Breast epithelium (tissue), 4 donors: Measurements from ENCODE around the gene PRMT1. TPM values are rescaled to one million over a fixed set of nuclear protein-coding genes. Genes with fewer than 3 reads are reported as not detected.

Experiments used
- DNase-seq, 2 donors: peaks; one replicate each; pipeline ENCODE4 v3.0.0-alpha.2; 2019; ENCODE audit warnings: low spot score in 2 of 2
- H3K27ac ChIP-seq, 2 donors: fragments of 200-600 bp; sonication (generic) in 1 of 2; one replicate each; pipeline ENCODE4 v1.5.1; 2016 to 2019; ENCODE audit warnings: mild to moderate bottlenecking in 1 of 2
- H3K27me3 ChIP-seq, 2 donors: fragments of 200-600 bp; sonication (generic) in 1 of 2; one replicate each; pipeline versions ENCODE4 v1.5.1 to v1.6.0; 2017 to 2019; ENCODE audit warnings: control low read depth in 1 of 2, mild to moderate bottlenecking in 1 of 2
- H3K36me3 ChIP-seq: fragments of 200-600 bp; one replicate; pipeline ENCODE4 v1.5.1; 2019
- H3K4me1 ChIP-seq, 2 donors: fragments of 200-600 bp; sonication (generic); one replicate each; pipeline ENCODE4 v1.5.1; 2016 to 2019; ENCODE audit warnings: control low read depth in 1 of 2
- H3K4me3 ChIP-seq, 3 donors: fragments of 200-600 bp; sonication (generic); 1 replicate in 2 of 3; 2 replicates in 1 of 3; pipeline ENCODE4 v1.5.1; 2016 to 2019; ENCODE audit warnings: mild to moderate bottlenecking in 3 of 3, moderate library complexity in 2 of 3
- H3K9me3 ChIP-seq, 2 donors: fragments of 200-600 bp; sonication (generic) in 1 of 2; one replicate each; pipeline ENCODE4 v1.5.1; 2016 to 2019; ENCODE audit warnings: control low read depth in 1 of 2
- POLR2A ChIP-seq: fragments of 450-650 bp; IDR thresholded peaks from one replicate; pipeline ENCODE4 v1.6.1; 2016; ENCODE audit warnings: antibody characterized with exemption, mild to moderate bottlenecking, moderate library complexity
- POLR2AphosphoS5 ChIP-seq, 3 donors: sonication (generic); formaldehyde crosslinking; IDR thresholded peaks; one replicate each; pipeline ENCODE4 v1.6.1; 2017; ENCODE audit warnings: antibody characterized with exemption in 3 of 3
- intact Hi-C: fragments of 100-400 bp; cut with DNase I; formaldehyde crosslinking; loops from one replicate; pipeline ENCODE4 v1.15.1; 2023; ENCODE audit warnings: low total_unique reads
- total RNA-seq, 3 donors: library from RNA; depleted of rRNA; stranded (reverse); fragments of >200 nt; gene quantifications; one replicate each; pipeline ENCODE4 v1.1.0, GENCODE V29; 2016
- TF ChIP-seq, protein P1 (sequence below), 3 donors: fragments of 450-650 bp; IDR thresholded peaks; one replicate each; pipeline ENCODE4 v1.5.1; 2016 to 2017; ENCODE audit warnings: antibody characterized with exemption in 3 of 3, mild to moderate bottlenecking in 3 of 3, moderate library complexity in 3 of 3

Gene PRMT1
- total RNA-seq, 3 donors from 2014 or later: 137 to 227 (median 154) TPM

DNA sequence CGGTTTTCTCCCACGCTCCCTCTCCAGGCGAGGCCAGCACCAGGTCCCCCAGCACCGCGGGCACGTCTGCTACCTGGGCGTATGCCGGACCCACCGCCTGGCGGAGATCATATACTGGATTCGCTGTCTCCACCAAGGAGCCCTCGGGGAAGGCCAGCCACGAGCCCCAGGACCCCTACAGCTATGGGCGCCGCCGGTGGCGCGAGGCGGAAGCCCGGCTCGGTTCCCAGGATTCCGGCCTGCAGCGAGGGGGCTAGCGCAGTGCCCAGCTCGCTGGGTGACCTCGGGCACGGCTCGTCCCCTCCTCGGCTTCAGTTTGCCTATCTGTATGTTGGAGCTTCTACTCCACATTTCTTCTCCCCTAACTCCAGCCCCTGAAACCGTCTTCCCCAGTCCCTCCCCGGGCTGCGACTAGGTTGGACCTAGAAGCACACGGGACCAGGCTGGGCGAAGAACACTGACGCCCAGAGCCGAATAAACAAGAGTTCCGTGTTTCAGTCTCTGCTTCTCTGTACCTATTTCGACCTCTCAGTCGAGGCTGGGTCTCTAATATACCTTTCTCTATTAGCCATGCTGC, 13.1 kb downstream of the PRMT1 start:
- no peak for DNase-seq
- H3K4me3 ChIP-seq: peak overlapping the region; percentile 46 to 75 (median 58)
- H3K27ac ChIP-seq: peak overlapping the region; percentile 70 to 76
- intact Hi-C loops: no loop called here
- H3K9me3 ChIP-seq: no peaks in the 10 kb centered on the region
- no peaks in the 10 kb centered on the region for H3K36me3 ChIP-seq
- no peaks in the 10 kb centered on the region for H3K27me3 ChIP-seq
- no peak for TF ChIP-seq POLR2AphosphoS5 (IDR thresholded peaks at IDR 0.05)
- TF ChIP-seq, protein P1, sequence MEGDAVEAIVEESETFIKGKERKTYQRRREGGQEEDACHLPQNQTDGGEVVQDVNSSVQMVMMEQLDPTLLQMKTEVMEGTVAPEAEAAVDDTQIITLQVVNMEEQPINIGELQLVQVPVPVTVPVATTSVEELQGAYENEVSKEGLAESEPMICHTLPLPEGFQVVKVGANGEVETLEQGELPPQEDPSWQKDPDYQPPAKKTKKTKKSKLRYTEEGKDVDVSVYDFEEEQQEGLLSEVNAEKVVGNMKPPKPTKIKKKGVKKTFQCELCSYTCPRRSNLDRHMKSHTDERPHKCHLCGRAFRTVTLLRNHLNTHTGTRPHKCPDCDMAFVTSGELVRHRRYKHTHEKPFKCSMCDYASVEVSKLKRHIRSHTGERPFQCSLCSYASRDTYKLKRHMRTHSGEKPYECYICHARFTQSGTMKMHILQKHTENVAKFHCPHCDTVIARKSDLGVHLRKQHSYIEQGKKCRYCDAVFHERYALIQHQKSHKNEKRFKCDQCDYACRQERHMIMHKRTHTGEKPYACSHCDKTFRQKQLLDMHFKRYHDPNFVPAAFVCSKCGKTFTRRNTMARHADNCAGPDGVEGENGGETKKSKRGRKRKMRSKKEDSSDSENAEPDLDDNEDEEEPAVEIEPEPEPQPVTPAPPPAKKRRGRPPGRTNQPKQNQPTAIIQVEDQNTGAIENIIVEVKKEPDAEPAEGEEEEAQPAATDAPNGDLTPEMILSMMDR (IDR thresholded peaks at IDR 0.05): no peak
- TF ChIP-seq POLR2A: no peak
- peaks cover 0 to 6% of the 10 kb centered on the region in 2 donors for H3K4me1 ChIP-seq

DNA sequence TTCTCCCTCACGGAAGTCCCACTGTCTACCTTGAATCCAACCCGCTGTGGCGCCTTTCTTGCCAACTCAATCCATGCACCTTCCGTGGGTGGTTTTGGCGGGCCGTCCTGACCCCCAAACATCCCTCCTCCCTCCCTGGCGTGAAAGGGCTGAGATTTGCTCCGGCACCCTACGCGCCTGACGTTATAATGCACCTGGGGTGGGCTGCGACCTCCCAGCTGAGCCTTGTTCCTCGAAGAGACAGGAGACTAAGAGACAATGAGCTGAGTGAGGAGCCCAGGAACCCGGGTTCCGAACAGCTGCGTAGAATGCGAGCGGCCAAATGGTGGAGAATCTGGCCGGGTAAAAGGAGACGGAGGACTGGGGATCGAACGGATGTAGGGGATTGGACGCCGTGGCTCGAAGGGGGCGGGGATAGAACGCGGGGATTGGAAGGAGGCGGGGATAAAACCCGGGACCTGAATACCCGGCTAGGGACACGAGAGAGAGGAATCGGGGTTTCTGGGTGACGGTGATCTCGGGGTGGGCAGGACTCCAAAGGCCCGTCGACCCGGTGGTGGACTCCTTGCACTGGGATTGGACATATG, 13.7 kb downstream of the PRMT1 start, which contains the start of gene CPT1C:
CPT1C (plus strand) TSS at position 461 of the 587 bp plus-strand sequence. CDS start 1,137 bp downstream, outside the sequence.
- intact Hi-C loops: no loop called here
- no peaks in the 10 kb centered on the region for H3K27me3 ChIP-seq
- H3K4me1 ChIP-seq: peaks cover 0 to 6% of the 10 kb centered on the region in 2 donors
- peak within 1 kb of the TSS; percentile 70 to 76 for H3K27ac ChIP-seq
- peak; percentile 74 to 83 for DNase-seq
- no peaks in the 10 kb centered on the region for H3K36me3 ChIP-seq
- H3K9me3 ChIP-seq: no peaks in the 10 kb centered on the region
- TF ChIP-seq, protein P1 (IDR thresholded peaks at IDR 0.05): no peak
- TF ChIP-seq POLR2AphosphoS5 (IDR thresholded peaks at IDR 0.05): peak; percentile 27 to 61 (median 28)
- H3K4me3 ChIP-seq: peak within 1 kb of the TSS; percentile 46 to 75 (median 58)

DNA sequence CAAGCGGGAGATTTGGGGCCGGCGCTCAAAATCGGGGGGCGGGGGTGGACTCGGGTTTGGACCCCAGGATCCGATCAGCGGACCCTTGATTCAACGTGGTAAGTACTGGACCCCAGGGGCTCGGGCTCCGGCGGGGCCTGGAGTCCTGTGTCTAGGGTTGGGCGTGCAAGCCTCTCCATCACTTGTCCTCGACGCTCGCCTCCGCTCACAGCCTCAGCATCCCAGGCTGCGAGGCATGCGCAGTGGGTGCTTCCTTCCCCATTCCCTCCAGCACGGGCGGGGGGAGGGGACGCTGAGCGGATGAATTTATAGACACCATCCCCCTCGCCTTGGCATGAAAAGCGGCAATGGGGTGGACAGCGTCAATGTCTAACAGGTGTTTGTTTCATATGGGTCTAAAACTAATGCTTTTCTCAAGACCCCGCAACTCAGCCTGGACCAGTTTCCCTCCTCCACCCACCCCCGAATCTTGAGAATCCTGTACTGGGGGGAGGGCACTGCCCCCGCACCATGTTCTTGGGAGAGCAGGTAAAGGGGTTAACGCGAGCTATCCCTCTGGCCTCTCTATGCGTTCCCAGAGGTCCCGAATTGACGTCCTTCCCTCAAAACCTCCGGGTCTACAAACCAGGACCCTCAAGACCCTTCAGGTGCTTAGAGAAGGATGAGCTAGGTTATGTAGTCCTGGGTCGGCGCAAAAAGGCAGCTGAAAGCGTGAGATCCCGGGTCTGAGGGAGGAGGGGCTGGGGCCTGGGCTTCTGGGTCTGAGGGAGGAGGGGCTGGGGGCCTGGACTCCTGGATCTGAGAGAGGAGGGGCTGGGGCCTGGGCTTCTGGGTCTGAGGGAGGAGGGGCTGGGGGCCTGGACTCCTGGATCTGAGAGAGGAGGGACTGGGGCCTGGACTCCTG, 14.4 kb downstream of the PRMT1 start:
- intact Hi-C loops: no loop called here
- peak overlapping the region in 1 of 2 donors; percentile 70 for H3K27ac ChIP-seq
- DNase-seq: no peak

DNA sequence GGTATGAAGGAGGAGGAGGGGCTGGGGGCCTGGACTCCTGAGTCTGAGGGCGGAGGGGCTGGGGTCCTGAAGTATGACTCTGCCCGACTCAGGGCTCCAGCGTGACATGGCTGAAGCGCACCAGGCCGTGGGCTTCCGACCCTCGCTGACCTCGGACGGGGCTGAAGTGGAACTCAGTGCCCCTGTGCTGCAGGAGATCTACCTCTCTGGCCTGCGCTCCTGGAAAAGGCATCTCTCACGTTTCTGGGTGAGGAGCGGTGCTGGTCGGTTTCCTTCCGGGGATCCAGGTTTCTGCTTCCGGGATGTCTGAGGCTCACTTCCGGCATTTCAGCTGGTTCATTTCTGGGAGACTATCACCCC, 15.1 kb downstream of the PRMT1 start:
- TF ChIP-seq, protein P1 (IDR thresholded peaks at IDR 0.05): no peak
- TF ChIP-seq POLR2AphosphoS5 (IDR thresholded peaks at IDR 0.05): no peak
- TF ChIP-seq POLR2A: no peak
- no peaks in the 10 kb centered on the region for H3K9me3 ChIP-seq
- peaks cover 0 to 6% of the 10 kb centered on the region in 2 donors for H3K4me1 ChIP-seq
- DNase-seq: no peak
- H3K27me3 ChIP-seq: no peaks in the 10 kb centered on the region
- H3K27ac ChIP-seq: no peak overlapping the region
- no peaks in the 10 kb centered on the region for H3K36me3 ChIP-seq
- intact Hi-C loops: no loop called here
- peak overlapping the region in 1 of 3 donors; percentile 58 for H3K4me3 ChIP-seq

More for the DNA sequence above, 14.4 kb downstream of the PRMT1 start:
- Histone ChIP-seq H3K27me3 (no peaks in the 10 kb centered on the region), H3K36me3 (no peaks in the 10 kb centered on the region), H3K4me3 (peak overlapping the region; percentile 46 to 75 (median 58)), H3K4me1 (peaks cover 0 to 6% of the 10 kb centered on the region in 2 donors), H3K9me3 (no peaks in the 10 kb centered on the region)
- TF ChIP-seq, protein P1 (IDR thresholded peaks at IDR 0.05): no peak
- TF ChIP-seq POLR2AphosphoS5 (IDR thresholded peaks at IDR 0.05) (no peak), POLR2A (no peak)
